ENCODE measurements around the gene ALKBH6.
A peak's percentile ranks its signal among the peaks of the same experiment; 100 is the strongest.

Gene ALKBH6

DNA sequence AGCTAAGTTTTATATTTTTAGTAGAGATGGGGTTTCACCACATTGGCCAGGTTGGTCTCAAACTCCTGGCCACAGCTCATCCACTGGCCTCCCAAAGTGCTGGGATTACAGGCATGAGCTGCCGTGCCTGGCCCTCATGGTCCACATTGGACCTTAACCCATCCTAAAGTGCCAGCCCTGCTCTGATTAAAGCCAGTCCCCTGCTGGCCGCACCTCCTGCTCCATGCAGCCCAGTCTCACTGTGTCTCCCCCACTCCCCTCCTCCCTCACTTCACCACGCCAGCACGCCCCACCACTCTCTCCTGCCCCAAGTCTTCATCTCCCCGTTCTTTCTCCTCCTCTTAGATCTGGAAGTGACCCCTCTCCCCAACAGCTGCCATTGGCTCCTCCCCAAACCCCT lies 35.7 kb downstream of the ALKBH6 start:
- H4K8ac ChIP-seq (ENCODE audit: low read depth, low read length): no peak overlapping the region
- peaks cover 0 to 4% (median 3%) of the 10 kb centered on the region in 3 experiments for H3K27me3 ChIP-seq (ENCODE audit: control insufficient read depth in 3 of 3, insufficient read depth in 3 of 3, low read depth in 1 of 3, low read length in 3 of 3)
- H3K4ac ChIP-seq (ENCODE audit: low read length): no peak overlapping the region

DNA sequence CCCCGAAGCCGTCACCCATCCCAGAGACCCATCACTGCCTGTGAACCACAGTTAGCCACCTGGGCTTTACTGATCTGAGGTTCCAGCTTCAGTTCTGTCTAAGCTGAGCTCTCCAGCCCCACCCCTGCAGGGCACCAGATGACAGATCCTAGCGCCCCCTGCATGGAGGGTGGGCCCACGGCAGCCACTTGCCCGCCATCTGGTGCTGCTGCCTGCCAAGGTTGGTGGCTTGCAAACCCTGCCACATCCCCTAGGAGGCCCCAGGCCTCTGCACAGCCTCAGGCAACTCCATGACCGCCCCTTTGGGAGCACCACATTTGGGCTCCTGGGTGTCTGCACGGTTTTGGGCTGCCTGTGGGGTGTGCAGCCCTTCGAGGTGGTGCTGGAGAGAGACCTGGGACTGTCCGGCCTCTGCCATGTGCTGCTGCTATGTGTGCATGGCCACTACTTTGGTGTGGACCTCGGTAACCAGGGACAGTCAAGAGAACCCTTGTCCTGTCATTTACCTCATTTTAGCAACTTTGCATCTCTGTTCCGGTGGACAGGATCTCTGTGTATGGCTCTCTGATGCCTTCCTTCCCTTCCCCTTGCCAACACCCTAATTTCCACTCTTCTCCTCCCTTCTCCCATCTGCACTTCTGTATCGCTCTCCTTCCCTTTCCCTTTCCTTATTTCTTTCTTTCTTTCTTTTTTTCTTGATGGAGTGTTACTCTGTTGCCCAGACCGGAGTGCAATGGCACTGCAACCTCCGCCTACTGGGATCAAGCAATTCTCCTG lies 36.4 kb downstream of the ALKBH6 start:
- Histone ChIP-seq H3K27me3 (ENCODE audit: control insufficient read depth in 3 of 3, insufficient read depth in 3 of 3, low read depth in 1 of 3, low read length in 3 of 3) (peaks cover 0 to 4% (median 3%) of the 10 kb centered on the region in 3 experiments), H3K23ac (ENCODE audit: low read depth, low read length, poor library complexity) (peak overlapping the region; percentile 83), H3K4me1 (ENCODE audit: control insufficient read depth in 2 of 2, insufficient read depth in 1 of 2, low read depth in 1 of 2, low read length in 2 of 2) (no peaks in the 10 kb centered on the region), H3K9ac (ENCODE audit: low read depth, low read length, poor library complexity) (no peak overlapping the region), H3K9me3 (replicated peaks in 1 of 2; ENCODE audit: control insufficient read depth in 2 of 2, insufficient read depth in 1 of 2, low read depth in 1 of 2, low read length in 2 of 2) (no peaks in the 10 kb centered on the region), H2BK5ac (ENCODE audit: low read length) (no peak overlapping the region), H3K18ac (ENCODE audit: low read length) (no peak overlapping the region), H3K36me3 (replicated peaks in 1 of 2; ENCODE audit: control insufficient read depth in 2 of 2, insufficient read depth in 2 of 2, low read length in 2 of 2) (no peaks in the 10 kb centered on the region), H2BK120ac (ENCODE audit: low read depth, low read length) (no peak overlapping the region), H3K14ac (ENCODE audit: low read length) (no peak overlapping the region), H4K91ac (ENCODE audit: low read depth, low read length, poor library complexity) (no peak overlapping the region), H3K27ac (replicated peaks; ENCODE audit: low read length) (no peak overlapping the region), H2BK12ac (ENCODE audit: low read length) (no peak overlapping the region), H2AK5ac (ENCODE audit: low read depth, low read length) (no peak overlapping the region), H2AFZ (ENCODE audit: low read length) (no peak overlapping the region), H4K8ac (ENCODE audit: low read depth, low read length) (no peak overlapping the region), H3K4me2 (ENCODE audit: insufficient read depth, low read length, poor library complexity, severe bottlenecking) (no peak overlapping the region), H3K4ac (ENCODE audit: low read length) (no peak overlapping the region), H3K79me1 (ENCODE audit: low read depth, low read length) (peaks cover 2% of the 10 kb centered on the region), H2BK15ac (ENCODE audit: low read length) (no peak overlapping the region), H3K4me3 (ENCODE audit: low read length in 2 of 2) (no peak overlapping the region)
- no peak for DNase-seq (ENCODE audit: low spot score)
- no CpG with 5 or more reads among the region's 14 CpGs for WGBS, 2 donors (ENCODE audit: extremely low coverage in 2 of 2, insufficient read length in 2 of 2, insufficient replicate concordance in 1 of 2)

More for the DNA sequence above, 35.7 kb downstream of the ALKBH6 start:
- no peak overlapping the region for H2BK120ac ChIP-seq (ENCODE audit: low read depth, low read length)
- peaks cover 0 to 2% of the 10 kb centered on the region in 2 donors for H3K4me1 ChIP-seq (ENCODE audit: control insufficient read depth in 2 of 2, insufficient read depth in 1 of 2, low read depth in 1 of 2, low read length in 2 of 2)
- H3K4me3 ChIP-seq (ENCODE audit: low read length in 2 of 2): no peak overlapping the region
- no peak overlapping the region for H3K23ac ChIP-seq (ENCODE audit: low read depth, low read length, poor library complexity)
- H3K18ac ChIP-seq (ENCODE audit: low read length): no peak overlapping the region
- H2BK15ac ChIP-seq (ENCODE audit: low read length): no peak overlapping the region
- H2AFZ ChIP-seq (ENCODE audit: low read length): no peak overlapping the region
- H2BK5ac ChIP-seq (ENCODE audit: low read length): no peak overlapping the region
- no peak overlapping the region for H3K27ac ChIP-seq (replicated peaks; ENCODE audit: low read length)
- H3K9me3 ChIP-seq (replicated peaks in 1 of 2; ENCODE audit: control insufficient read depth in 2 of 2, insufficient read depth in 1 of 2, low read depth in 1 of 2, low read length in 2 of 2): no peaks in the 10 kb centered on the region
- no peak overlapping the region for H3K4me2 ChIP-seq (ENCODE audit: insufficient read depth, low read length, poor library complexity, severe bottlenecking)
- H3K9ac ChIP-seq (ENCODE audit: low read depth, low read length, poor library complexity): no peak overlapping the region
- H3K36me3 ChIP-seq (replicated peaks in 1 of 2; ENCODE audit: control insufficient read depth in 2 of 2, insufficient read depth in 2 of 2, low read length in 2 of 2): no peaks in the 10 kb centered on the region
- H3K14ac ChIP-seq (ENCODE audit: low read length): no peak overlapping the region
- H3K79me1 ChIP-seq (ENCODE audit: low read depth, low read length): peaks cover 2% of the 10 kb centered on the region
- no peak for DNase-seq (ENCODE audit: low spot score)
- no CpG with 5 or more reads among the region's 5 CpGs for WGBS, 2 donors (ENCODE audit: extremely low coverage in 2 of 2, insufficient read length in 2 of 2, insufficient replicate concordance in 1 of 2)
- H2AK5ac ChIP-seq (ENCODE audit: low read depth, low read length): no peak overlapping the region
- H4K91ac ChIP-seq (ENCODE audit: low read depth, low read length, poor library complexity): no peak overlapping the region
- H2BK12ac ChIP-seq (ENCODE audit: low read length): no peak overlapping the region

DNA sequence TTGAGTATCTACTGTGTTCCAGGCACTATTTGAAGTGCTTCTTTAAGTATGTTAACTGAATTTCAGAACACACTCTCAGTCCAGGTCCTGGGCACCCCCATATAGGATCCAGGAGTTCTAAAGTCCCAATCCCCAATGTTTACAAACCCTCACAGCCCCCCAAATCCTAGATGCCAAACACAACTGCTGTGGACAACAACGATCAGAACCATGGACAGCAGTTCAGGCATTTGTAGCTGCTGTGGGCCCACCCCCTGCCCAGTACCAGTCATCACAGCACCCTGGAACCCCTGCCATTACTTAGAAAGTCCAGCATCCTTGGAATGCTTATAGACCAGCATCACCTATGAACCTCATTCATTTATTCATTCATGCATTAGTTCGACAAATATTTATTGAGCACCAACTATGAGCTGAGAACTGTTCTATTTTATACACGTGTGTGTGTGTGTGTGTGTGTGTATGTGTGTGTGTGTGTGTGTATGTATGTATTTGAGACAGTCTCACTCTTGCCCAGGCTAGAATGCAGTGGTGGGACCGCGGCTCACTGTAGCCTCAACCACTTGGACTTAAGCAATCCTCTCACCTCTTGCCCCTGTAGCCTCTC lies 38.3 kb downstream of the ALKBH6 start:
- no peak overlapping the region for H3K4ac ChIP-seq (ENCODE audit: low read length)
- H4K8ac ChIP-seq (ENCODE audit: low read depth, low read length): no peak overlapping the region
- H3K23ac ChIP-seq (ENCODE audit: low read depth, low read length, poor library complexity): no peak overlapping the region
- H3K9ac ChIP-seq (ENCODE audit: low read depth, low read length, poor library complexity): no peak overlapping the region
- no peak overlapping the region for H3K27ac ChIP-seq (replicated peaks; ENCODE audit: low read length)
- H3K14ac ChIP-seq (ENCODE audit: low read length): no peak overlapping the region
- H3K9me3 ChIP-seq (replicated peaks in 1 of 2; ENCODE audit: control insufficient read depth in 2 of 2, insufficient read depth in 1 of 2, low read depth in 1 of 2, low read length in 2 of 2): no peaks in the 10 kb centered on the region
- peaks cover 2% of the 10 kb centered on the region for H3K79me1 ChIP-seq (ENCODE audit: low read depth, low read length)
- peak; percentile 44 for DNase-seq (ENCODE audit: low spot score)
- no peak overlapping the region for H2BK12ac ChIP-seq (ENCODE audit: low read length)
- H2AK5ac ChIP-seq (ENCODE audit: low read depth, low read length): no peak overlapping the region
- no peak overlapping the region for H2BK120ac ChIP-seq (ENCODE audit: low read depth, low read length)
- no peak overlapping the region for H2BK5ac ChIP-seq (ENCODE audit: low read length)
- H4K91ac ChIP-seq (ENCODE audit: low read depth, low read length, poor library complexity): no peak overlapping the region
- H3K36me3 ChIP-seq (replicated peaks in 1 of 2; ENCODE audit: control insufficient read depth in 2 of 2, insufficient read depth in 2 of 2, low read length in 2 of 2): no peaks in the 10 kb centered on the region
- H3K4me1 ChIP-seq (ENCODE audit: control insufficient read depth in 2 of 2, insufficient read depth in 1 of 2, low read depth in 1 of 2, low read length in 2 of 2): no peaks in the 10 kb centered on the region
- no peak overlapping the region for H3K4me2 ChIP-seq (ENCODE audit: insufficient read depth, low read length, poor library complexity, severe bottlenecking)
- no peak overlapping the region for H3K4me3 ChIP-seq (ENCODE audit: low read length in 2 of 2)
- peaks cover 0 to 3% (median 2%) of the 10 kb centered on the region in 3 experiments for H3K27me3 ChIP-seq (ENCODE audit: control insufficient read depth in 3 of 3, insufficient read depth in 3 of 3, low read depth in 1 of 3, low read length in 3 of 3)
- no peak overlapping the region for H3K18ac ChIP-seq (ENCODE audit: low read length)
- no peak overlapping the region for H2BK15ac ChIP-seq (ENCODE audit: low read length)
- no CpG with 5 or more reads among the region's 5 CpGs for WGBS, 2 donors (ENCODE audit: extremely low coverage in 2 of 2, insufficient read length in 2 of 2, insufficient replicate concordance in 1 of 2)
- H2AFZ ChIP-seq (ENCODE audit: low read length): no peak overlapping the region

DNA sequence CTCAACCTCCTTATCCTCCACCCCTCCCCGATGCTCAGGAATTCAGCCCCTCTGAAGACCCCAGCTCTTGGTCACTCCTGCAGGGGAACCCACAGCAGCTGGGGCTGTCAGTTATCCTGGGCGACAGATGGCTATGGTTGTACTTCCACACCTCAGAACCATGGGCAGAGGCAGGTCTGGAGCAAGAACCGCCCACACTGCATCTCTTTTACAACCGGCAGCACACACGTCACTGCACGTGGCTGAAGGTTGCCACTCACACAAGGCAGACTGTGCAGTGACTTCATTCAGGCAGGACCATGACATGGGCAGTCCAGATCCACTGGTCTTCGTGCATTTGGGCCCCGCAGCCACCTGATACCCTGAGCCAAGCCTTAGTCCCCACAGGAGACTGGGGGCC lies 40.5 kb downstream of the ALKBH6 start:
- H3K9ac ChIP-seq (ENCODE audit: low read depth, low read length, poor library complexity): no peak overlapping the region
- no peak overlapping the region for H3K4me2 ChIP-seq (ENCODE audit: insufficient read depth, low read length, poor library complexity, severe bottlenecking)
- H3K36me3 ChIP-seq (replicated peaks in 1 of 2; ENCODE audit: control insufficient read depth in 2 of 2, insufficient read depth in 2 of 2, low read length in 2 of 2): no peaks in the 10 kb centered on the region
- no peak overlapping the region for H2BK120ac ChIP-seq (ENCODE audit: low read depth, low read length)
- no peak overlapping the region for H3K18ac ChIP-seq (ENCODE audit: low read length)
- H2AK5ac ChIP-seq (ENCODE audit: low read depth, low read length): no peak overlapping the region
- H3K27me3 ChIP-seq (ENCODE audit: control insufficient read depth in 3 of 3, insufficient read depth in 3 of 3, low read depth in 1 of 3, low read length in 3 of 3): peaks cover 0 to 6% (median 2%) of the 10 kb centered on the region in 3 experiments
- no peaks in the 10 kb centered on the region for H3K4me1 ChIP-seq (ENCODE audit: control insufficient read depth in 2 of 2, insufficient read depth in 1 of 2, low read depth in 1 of 2, low read length in 2 of 2)
- no peak overlapping the region for H3K27ac ChIP-seq (replicated peaks; ENCODE audit: low read length)
- H3K4ac ChIP-seq (ENCODE audit: low read length): no peak overlapping the region
- no peak overlapping the region for H2BK15ac ChIP-seq (ENCODE audit: low read length)
- H3K79me1 ChIP-seq (ENCODE audit: low read depth, low read length): peaks cover 2% of the 10 kb centered on the region
- no peak overlapping the region for H2BK5ac ChIP-seq (ENCODE audit: low read length)
- H4K91ac ChIP-seq (ENCODE audit: low read depth, low read length, poor library complexity): no peak overlapping the region
- no peak overlapping the region for H3K23ac ChIP-seq (ENCODE audit: low read depth, low read length, poor library complexity)
- H4K8ac ChIP-seq (ENCODE audit: low read depth, low read length): no peak overlapping the region
- no peak overlapping the region for H3K4me3 ChIP-seq (ENCODE audit: low read length in 2 of 2)
- DNase-seq (ENCODE audit: low spot score): no peak
- no peak overlapping the region for H2AFZ ChIP-seq (ENCODE audit: low read length)
- no CpG with 5 or more reads among the region's 8 CpGs for WGBS, 2 donors (ENCODE audit: extremely low coverage in 2 of 2, insufficient read length in 2 of 2, insufficient replicate concordance in 1 of 2)
- no peak overlapping the region for H3K14ac ChIP-seq (ENCODE audit: low read length)
- H2BK12ac ChIP-seq (ENCODE audit: low read length): no peak overlapping the region
- no peaks in the 10 kb centered on the region for H3K9me3 ChIP-seq (replicated peaks in 1 of 2; ENCODE audit: control insufficient read depth in 2 of 2, insufficient read depth in 1 of 2, low read depth in 1 of 2, low read length in 2 of 2)
